OCI-LY1 (cell line): ENCODE results near the gene CEP63.

Experiments
- H2AFZ ChIP-seq: fragments of 200-600 bp; sonication (generic), shearing (Covaris generic); 2 replicates; pipeline ENCODE4 v1.6.0; 2014; ENCODE audit warnings: antibody characterized with exemption, mild to moderate bottlenecking, low read length
- H3F3A ChIP-seq: fragments of 200-600 bp; sonication (generic), shearing (Covaris generic); 2 replicates; pipeline ENCODE4 v1.6.0; 2014; ENCODE audit warnings: mild to moderate bottlenecking, antibody characterized with exemption, low read length, moderate library complexity; ENCODE audit not compliant: insufficient read depth
- H3K27ac ChIP-seq: fragments of 200-600 bp; sonication (generic); 2 replicates; pipeline ENCODE4 v1.5.1; 2014; ENCODE audit warnings: low read length, mixed run types, mild to moderate bottlenecking, low read depth; ENCODE audit not compliant: poor library complexity, severe bottlenecking
- H3K27me3 ChIP-seq: fragments of 200-600 bp; sonication (generic); 2 replicates; pipeline ENCODE4 v1.6.0; 2014; ENCODE audit warnings: antibody characterized with exemption, mild to moderate bottlenecking, low read length, moderate library complexity; ENCODE audit not compliant: insufficient read depth
- H3K36me3 ChIP-seq: fragments of 200-600 bp; sonication (generic); 2 replicates; pipeline ENCODE4 v1.6.1; 2014; ENCODE audit warnings: mild to moderate bottlenecking, antibody characterized with exemption, low read length, moderate library complexity, mixed read lengths; ENCODE audit not compliant: insufficient read depth
- H3K4me1 ChIP-seq: fragments of 200-600 bp; sonication (generic); 2 replicates; pipeline ENCODE4 v1.5.1; 2014; ENCODE audit warnings: mild to moderate bottlenecking, low read length, moderate library complexity; ENCODE audit not compliant: insufficient read depth, severe bottlenecking
- H3K4me2 ChIP-seq: fragments of 200-600 bp; sonication (generic), shearing (Covaris generic); 2 replicates; pipeline ENCODE4 v1.6.1; 2014; ENCODE audit warnings: low read length
- H3K4me3 ChIP-seq: fragments of 200-600 bp; sonication (generic); 2 replicates; pipeline ENCODE4 v1.5.1; 2014; ENCODE audit warnings: low read length, low read depth, mild to moderate bottlenecking, mixed read lengths; ENCODE audit not compliant: poor library complexity, severe bottlenecking
- H3K79me2 ChIP-seq: fragments of 200-600 bp; shearing (Covaris generic); 2 replicates; pipeline ENCODE4 v1.6.1; 2016; ENCODE audit warnings: mixed run types, low read length, mixed read lengths; ENCODE audit not compliant: insufficient read depth
- H3K9ac ChIP-seq: fragments of 200-600 bp; sonication (generic), shearing (Covaris generic); 2 replicates; pipeline ENCODE4 v1.6.1; 2014; ENCODE audit warnings: mild to moderate bottlenecking, low read length, mixed read lengths
- H3K9me2 ChIP-seq: fragments of 200-600 bp; sonication (generic), shearing (Covaris generic); 2 replicates; pipeline ENCODE4 v1.6.1; 2014; ENCODE audit warnings: low read depth, mild to moderate bottlenecking, low read length, mixed read lengths
- H3K9me3 ChIP-seq: fragments of 200-600 bp; shearing (Covaris generic); 2 replicates; pipeline ENCODE4 v1.6.1; 2014; ENCODE audit warnings: low read length, mixed read lengths
- H4K20me1 ChIP-seq: fragments of 200-600 bp; sonication (generic), shearing (Covaris generic); 2 replicates; pipeline ENCODE4 v1.6.0; 2016; ENCODE audit warnings: mild to moderate bottlenecking, low read length; ENCODE audit not compliant: insufficient read depth
- EZH2 ChIP-seq: fragments of 200-600 bp; sonication (generic), shearing (Covaris generic); IDR thresholded peaks from 2 replicates; pipeline ENCODE4 v1.8.0; 2017; ENCODE audit warnings: borderline replicate concordance, mixed run types, mild to moderate bottlenecking, antibody characterized with exemption, low read length, moderate library complexity, mixed read lengths
- TF ChIP-seq, protein P1 (sequence below): fragments of 200-600 bp; sonication (generic), shearing (Covaris generic); IDR thresholded peaks from 2 replicates; pipeline ENCODE4 v1.5.1; 2017; ENCODE audit warnings: mild to moderate bottlenecking, antibody characterized with exemption, low read length, moderate library complexity, mixed read lengths

Gene CEP63

DNA sequence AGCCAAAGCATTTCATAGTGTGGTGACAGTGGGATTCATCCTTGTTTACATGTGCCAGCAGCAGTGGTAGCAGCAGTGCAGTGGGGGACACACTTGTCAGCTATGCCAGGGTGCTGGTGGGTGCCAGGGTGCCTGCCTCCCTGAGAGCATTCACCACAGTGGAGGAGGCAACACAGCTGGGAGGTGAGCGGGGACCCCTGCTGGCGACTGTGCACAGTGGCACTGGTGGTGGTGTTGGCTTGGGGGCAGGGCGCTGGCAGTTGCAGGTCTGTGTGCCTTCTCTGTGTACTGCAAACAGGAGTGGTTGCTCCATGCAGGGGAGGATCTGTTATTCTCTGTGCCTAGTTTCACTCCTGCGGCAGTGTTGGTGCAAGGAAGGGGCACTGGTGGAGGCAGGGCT, 41.2 kb downstream of the CEP63 start:
- H3K9me3 ChIP-seq = peaks cover 22% of the 10 kb centered on the region
- H3K9ac ChIP-seq = no peak overlapping the region
- H3K27me3 ChIP-seq = no peaks in the 10 kb centered on the region
- no peak overlapping the region for H3K4me3 ChIP-seq
- no peak for TF ChIP-seq EZH2
- TF ChIP-seq, protein P1, sequence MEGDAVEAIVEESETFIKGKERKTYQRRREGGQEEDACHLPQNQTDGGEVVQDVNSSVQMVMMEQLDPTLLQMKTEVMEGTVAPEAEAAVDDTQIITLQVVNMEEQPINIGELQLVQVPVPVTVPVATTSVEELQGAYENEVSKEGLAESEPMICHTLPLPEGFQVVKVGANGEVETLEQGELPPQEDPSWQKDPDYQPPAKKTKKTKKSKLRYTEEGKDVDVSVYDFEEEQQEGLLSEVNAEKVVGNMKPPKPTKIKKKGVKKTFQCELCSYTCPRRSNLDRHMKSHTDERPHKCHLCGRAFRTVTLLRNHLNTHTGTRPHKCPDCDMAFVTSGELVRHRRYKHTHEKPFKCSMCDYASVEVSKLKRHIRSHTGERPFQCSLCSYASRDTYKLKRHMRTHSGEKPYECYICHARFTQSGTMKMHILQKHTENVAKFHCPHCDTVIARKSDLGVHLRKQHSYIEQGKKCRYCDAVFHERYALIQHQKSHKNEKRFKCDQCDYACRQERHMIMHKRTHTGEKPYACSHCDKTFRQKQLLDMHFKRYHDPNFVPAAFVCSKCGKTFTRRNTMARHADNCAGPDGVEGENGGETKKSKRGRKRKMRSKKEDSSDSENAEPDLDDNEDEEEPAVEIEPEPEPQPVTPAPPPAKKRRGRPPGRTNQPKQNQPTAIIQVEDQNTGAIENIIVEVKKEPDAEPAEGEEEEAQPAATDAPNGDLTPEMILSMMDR = peak; percentile 70
- H4K20me1 ChIP-seq = no peaks in the 10 kb centered on the region
- no peaks in the 10 kb centered on the region for H3K9me2 ChIP-seq
- H3K4me1 ChIP-seq = no peaks in the 10 kb centered on the region
- H2AFZ ChIP-seq = no peak overlapping the region
- H3K36me3 ChIP-seq = peaks cover 4% of the 10 kb centered on the region; the same call in 1 of the 2 replicates
- no peaks in the 10 kb centered on the region for H3F3A ChIP-seq
- H3K79me2 ChIP-seq = no peaks in the 10 kb centered on the region
- no peak overlapping the region for H3K4me2 ChIP-seq
- H3K27ac ChIP-seq = no peak overlapping the region

DNA sequence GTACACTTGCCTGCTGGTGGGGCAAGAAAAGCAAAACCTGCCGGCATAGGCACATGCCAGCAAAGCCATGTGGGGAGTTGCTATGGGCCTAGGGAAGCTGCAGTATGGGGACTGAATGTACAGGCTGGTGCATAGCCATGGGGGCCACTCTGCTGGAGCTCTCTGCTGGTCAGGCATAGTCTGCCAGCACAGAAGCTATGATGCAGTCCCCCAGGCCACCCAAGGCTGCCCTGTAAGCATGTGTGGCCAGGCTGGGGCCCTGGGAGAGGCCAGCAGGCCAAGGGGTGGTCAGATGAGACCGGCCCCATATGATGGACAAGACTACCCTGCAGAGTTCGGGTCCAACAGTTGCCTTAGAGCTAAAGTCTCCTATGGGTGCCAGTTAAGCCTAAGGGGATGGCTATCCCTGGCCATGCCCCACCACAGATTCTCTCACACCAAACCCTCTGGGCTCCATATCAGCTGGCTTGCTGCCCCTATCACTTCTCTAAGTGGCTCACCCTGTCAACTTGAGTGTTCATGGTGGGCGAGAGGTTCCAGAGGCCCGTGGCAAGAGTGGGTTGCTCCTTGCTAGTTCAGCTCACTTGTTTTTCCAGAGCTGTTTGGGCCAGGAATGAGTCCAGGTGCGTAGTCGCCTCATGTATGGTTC, 41.8 kb downstream of the CEP63 start:
- no peaks in the 10 kb centered on the region for H3K4me1 ChIP-seq

DNA sequence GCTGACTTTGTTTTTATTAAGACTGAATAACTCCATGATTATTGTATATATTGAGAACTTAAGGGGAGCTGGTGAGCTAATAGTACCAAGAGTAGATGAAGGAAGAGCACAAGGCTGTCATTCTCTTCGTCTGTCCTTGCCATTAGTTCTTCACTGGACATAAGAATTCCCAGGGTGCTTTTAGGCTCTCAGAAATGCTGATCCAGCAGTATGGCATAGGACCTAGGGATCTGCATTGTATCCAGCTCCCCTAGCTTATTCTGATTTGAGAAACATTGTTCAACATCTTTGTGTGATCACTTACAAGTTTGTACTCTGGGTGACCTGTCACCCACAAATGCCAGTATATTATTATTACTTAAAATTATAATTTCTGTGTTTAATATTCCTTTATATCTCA, 47.6 kb downstream of the CEP63 start:
- no peak overlapping the region for H3K4me2 ChIP-seq

More for the DNA sequence above, 41.8 kb downstream of the CEP63 start:
- Histone ChIP-seq H3K27me3 (no peaks in the 10 kb centered on the region), H3K4me3 (no peak overlapping the region), H3K27ac (no peak overlapping the region), H3K9me3 (peaks cover 19% of the 10 kb centered on the region), H3K9me2 (no peaks in the 10 kb centered on the region), H2AFZ (no peak overlapping the region), H3K36me3 (peaks cover 4% of the 10 kb centered on the region; the same call in 1 of the 2 replicates), H3K9ac (no peak overlapping the region), H3F3A (no peaks in the 10 kb centered on the region), H4K20me1 (no peaks in the 10 kb centered on the region), H3K4me2 (no peak overlapping the region), H3K79me2 (no peaks in the 10 kb centered on the region)
- no peak for TF ChIP-seq EZH2
- TF ChIP-seq, protein P1 = no peak

More for the DNA sequence above, 47.6 kb downstream of the CEP63 start:
- Histone ChIP-seq H3K9ac (no peak overlapping the region), H2AFZ (no peak overlapping the region), H3K36me3 (peaks cover 43% of the 10 kb centered on the region), H4K20me1 (no peaks in the 10 kb centered on the region), H3K27ac (no peak overlapping the region), H3K9me2 (no peaks in the 10 kb centered on the region), H3K9me3 (no peaks in the 10 kb centered on the region), H3K27me3 (no peaks in the 10 kb centered on the region), H3K4me1 (no peaks in the 10 kb centered on the region), H3K79me2 (no peaks in the 10 kb centered on the region), H3K4me3 (no peak overlapping the region), H3F3A (no peaks in the 10 kb centered on the region)
- TF ChIP-seq, protein P1 = no peak
- TF ChIP-seq EZH2 = no peak
